HuH-7 (cell line): ENCODE measurements around the gene SCFD2.
A peak's percentile ranks its signal among the peaks of the same experiment; 100 is the strongest.

ENCODE experiments used
- DNase-seq: peaks from one replicate; pipeline ENCODE4 v3.0.0; 2011; ENCODE audit warnings: low spot score

Gene SCFD2

DNA sequence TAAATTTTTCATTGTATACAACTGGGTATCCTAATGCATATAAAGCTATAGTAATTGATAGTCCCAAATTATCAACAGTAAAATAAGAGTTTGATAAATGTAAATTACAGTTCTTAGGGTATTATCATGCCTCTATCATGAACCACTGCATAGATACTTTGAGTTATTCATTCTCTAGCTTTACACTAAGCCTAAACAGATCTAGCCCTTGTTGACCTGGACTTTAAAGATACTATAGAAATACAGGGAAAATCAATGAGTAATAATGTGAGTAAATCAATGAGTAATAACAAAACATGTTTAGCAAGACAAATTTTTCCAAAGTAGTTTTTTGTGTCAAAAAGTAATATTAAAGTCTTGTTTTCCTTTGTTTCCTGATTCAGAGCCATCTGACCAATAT, 228.4 kb downstream of the SCFD2 start:
- no peak for DNase-seq

DNA sequence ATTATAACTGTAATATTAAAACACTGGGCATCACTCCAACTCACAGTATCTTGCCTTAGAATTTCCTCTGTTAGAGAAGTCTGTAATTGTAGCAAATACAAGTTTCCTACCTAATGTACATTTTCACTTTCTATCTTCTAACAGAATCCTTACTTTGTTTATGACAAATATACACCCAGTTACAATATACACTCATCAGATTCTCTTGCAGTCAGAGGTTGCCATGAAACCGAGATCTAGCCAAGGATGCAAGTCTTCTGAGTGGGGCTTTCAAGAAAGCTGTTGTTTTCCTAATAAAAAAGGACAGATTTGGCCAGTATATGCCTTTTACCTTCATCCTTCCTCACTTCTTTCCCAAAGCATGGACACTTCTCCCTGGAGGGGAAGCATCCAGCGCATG, 228.9 kb downstream of the SCFD2 start:
- DNase-seq = no peak

DNA sequence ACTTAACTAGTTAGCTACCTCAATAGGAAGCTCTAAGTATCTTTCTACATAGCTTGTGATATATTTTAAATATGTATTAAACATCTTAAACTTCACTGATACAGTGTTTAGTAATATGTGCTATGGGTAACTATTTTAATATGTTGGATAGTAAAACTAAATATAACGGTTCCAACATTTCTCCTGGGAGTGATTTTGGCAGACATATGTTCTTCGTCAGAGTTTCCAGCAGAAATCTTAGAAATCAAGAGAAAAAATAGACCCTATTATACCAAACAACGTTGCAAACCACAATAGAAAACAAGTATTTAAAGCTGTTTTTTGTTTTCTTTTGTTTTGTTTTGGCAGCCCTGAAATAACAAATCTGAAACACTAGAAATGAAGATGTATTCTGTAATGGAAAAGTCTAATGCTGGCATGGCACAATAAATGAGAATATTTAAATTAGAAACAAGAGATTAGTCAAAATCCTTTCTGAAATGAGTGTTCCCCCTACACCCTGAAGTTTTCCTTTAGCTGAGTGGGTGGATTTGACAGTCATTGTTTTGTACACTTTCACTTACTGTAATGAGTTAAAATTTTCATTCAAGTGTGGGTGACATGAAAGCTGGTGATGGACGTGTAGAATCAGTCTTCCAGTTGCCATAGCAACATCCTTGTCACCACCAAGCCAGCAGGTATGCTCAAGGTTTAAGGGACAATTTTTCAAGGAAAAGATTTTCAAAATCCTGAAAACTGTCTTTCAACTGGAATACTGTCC, 233.5 kb downstream of the SCFD2 start:
- no peak for DNase-seq

DNA sequence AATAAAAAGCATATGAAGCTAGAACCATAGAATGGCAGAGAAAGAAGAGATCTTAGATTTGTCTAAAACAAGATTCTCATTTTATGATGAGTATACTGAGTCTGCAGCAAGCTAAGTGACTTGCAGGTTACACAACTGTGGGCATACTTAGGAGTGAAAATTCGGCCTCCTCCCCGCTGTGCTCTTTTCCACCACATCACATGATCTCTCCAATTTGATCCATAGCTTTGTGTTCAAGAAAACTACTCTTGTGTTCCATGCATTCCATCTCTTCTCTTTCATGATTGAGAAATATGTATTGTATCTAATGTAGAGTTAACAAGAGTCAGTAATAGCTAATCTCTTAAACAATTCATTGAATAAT, 234.3 kb downstream of the SCFD2 start:
- no peak for DNase-seq

DNA sequence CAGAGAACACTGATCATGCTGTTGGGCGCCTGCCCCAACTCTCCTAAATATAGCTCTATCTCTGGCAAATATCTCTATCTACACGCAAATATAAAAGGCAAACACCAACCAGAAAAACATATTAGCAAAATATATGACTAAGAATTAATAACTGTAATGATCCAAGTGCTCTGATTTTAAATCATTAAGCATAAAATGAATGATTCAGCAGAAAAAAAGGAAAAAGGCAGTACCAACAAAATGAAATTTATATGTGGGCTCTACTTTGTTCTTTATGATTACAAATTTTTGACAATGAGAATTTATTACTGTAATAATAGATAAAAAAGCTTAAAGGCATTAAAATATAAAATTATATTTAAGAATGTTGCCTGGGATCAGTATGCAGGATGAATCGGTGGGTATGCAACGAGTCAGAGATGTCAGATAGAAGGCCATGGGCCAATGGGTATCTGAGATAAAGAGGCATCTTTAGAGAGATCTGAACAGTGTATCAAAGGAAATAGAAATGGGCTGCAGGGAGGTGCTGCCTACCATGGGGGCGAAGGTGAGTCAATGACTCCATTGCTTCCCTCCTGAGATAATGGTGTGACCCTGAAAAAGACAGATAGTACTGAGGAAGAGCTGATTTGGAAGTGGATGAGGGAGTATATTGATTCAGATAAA, 234.8 kb downstream of the SCFD2 start:
- no peak for DNase-seq

DNA sequence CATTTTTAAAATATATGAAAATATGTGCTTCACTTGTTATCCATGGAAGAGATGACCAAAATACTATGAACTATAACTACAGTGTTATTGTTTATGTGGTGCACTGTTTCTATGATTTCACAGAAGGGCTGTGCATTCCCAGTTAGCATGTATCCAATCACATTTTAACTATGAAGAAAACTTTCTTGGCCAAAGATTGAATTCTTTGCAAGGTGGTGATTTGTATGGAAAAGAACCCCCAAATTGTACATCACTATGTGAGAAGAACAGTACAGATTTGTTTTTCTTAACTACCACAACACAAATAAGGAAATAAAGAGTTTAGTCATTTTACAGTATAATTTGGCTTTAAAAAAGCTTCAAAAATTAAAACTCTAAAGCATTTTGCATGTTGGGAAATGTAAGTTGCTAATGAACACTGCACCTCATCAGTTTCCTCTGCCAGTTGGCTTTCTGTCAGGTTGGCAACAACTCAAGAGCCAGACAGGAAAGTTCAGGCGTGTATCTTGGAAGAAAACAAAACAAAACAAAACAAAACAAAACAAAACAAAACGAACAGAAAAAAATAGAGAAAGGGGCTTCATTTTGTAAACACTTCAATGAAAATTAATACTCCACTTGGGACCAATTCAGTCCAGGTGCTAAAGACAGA, 237.0 kb downstream of the SCFD2 start:
- no peak for DNase-seq

DNA sequence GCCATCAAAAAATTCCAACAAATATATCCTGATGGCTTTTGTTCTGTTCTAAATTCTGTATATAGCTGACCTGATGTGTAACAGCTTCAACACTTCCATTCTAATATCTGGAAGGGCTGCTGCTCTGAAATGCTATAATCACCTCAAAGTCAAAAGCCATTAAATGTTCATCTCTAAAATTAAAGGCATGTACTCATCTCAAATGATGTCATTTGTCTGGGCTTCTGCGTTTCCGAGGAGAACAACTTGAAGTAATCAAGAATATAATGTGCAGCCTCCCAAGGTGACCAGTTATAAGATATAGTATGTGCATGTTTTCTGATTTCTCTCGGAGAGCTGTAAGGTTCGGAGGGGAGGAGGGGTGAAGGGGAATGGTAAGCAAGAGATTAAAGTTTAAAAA, 237.6 kb downstream of the SCFD2 start:
- DNase-seq = no peak

DNA sequence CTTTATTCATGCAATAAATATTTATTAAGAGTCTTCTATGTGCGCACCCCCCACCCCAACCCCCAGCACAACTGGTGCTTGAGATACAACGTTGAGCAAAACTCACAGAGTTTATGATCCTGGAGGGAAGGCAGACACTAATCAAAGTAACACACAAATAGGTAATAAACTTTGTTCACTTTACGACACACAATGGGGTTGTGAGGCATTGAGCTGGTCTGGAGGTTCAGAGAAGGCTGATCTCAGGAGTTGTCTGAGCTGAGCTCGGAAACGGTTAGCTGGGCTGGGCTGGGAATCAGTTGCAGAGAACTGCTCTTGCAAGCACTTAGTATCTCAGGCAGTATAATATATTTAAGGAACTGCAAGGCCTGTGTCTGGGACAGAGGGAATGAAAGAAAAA, 238.5 kb downstream of the SCFD2 start:
- peak; percentile 71 for DNase-seq

DNA sequence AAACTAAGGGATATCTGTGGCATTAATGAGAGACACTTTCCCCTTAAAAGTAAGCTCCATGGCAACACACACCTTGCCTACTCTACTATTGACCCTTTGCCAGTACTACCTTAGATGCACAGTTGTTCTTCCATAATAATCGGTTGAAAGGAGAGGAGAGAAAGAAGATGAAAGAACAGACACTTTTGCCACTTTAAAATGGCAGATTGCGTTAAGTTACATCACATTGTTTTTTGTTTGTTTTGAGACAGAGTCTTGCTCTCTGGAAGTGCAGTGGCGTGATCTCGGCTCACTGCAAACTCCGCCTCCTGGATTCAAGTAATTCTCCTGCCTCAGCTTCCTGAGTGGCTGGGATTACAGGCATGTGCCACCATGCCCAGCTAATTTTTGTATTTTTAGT, 239.8 kb downstream of the SCFD2 start:
- DNase-seq = no peak

DNA sequence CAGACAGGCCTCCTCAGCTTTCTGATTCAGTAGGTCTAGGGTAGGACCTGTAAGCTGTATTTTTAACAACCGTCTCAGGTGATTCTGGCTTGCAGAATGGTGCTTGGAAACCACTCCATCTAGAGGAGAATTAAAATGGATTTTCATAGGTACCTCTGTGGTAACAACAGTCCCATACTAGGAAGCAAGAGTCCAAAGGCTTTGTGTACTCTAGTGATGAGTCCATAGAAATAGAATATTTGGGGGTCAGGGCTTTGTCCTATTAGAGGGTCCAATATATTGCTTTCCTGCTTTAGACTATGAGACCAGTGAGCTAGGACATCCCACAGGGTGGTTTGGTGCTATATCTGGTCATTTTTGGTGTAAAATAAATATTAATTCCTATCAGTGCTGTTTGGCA, 242.0 kb downstream of the SCFD2 start:
- DNase-seq = no peak

DNA sequence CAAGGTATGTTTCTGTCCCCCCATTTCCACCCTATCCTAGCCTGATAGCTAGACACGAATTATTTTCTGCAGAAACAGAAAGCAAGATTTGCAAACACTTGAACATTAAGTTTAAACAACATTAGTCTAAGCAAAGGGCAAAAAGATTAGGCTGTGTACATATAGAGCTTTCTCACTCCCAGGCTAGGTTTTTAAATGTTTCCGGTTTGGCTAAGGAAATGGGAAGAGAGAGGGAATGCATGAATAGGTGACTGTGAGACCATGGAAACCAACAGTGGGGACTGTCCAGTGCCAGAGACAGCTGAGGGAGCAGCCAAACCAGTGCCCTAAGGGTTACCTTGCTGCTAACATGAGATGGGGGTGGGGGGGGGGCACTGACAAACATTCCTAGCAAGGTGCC, 242.7 kb downstream of the SCFD2 start:
- DNase-seq = no peak

DNA sequence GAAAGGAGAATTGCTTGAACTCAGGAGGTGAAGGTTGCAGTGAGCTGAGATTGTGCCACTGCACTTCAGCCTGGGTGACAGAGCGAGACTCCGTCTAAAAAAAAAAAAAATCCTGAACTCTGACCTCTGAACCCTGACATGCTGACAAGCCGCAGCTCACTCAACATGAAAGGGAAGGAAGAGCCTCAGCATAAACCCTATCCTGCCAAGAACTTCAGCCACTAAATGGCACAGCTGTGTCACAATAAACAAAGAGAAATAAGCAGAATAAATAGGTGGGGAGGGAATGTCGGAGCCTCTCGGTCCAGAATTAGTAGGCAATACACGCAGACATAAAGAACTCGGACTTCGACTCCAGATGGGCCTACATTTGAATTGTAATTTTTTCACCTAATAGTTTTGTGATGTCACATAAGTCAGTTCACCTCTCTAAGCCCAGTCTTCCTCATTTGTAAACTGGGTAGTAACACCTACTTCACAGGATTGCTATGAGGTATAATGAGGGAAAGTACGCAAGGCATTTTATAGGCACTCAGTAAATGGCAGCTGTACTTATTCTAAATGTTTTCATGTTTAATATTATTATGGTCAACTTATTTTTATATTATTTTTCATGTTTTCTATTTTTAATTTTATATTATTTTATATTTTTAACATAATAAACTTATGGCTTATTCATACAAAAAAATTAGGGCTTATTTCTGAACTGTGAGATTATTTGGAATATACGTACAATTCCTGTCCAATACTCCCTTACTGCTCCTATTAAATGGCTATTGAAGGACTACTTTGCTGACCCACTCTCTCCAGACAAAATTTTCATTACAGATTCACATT, 243.4 kb downstream of the SCFD2 start:
- DNase-seq = no peak

DNA sequence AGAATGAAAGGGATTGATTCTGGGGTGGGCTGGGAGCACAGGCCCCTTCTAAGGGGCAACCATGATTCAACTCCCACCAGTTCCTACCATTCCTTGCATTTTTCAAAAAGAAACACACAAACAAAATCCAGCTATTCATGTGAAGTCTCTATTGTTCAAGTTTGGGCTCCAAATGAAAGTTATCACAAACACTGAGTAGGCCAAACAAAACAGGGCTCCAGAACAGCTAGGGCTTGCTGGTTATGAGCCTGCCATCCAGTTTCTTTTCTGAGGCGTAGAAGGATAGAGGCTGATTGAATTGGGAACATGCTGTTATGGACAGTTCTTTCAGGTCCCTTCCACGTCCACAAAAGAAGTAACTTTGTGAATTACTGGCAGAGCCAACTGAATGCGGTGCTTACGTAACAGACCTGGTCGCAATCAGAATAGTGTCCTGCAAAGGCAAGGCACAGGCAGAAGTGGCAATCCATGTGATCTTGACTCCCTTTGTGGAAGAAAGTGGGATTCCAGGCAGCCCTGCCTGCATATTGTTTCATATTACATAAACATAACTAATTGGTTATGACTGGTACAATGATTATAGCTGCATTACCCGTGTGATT, 244.5 kb downstream of the SCFD2 start:
- no peak for DNase-seq

DNA sequence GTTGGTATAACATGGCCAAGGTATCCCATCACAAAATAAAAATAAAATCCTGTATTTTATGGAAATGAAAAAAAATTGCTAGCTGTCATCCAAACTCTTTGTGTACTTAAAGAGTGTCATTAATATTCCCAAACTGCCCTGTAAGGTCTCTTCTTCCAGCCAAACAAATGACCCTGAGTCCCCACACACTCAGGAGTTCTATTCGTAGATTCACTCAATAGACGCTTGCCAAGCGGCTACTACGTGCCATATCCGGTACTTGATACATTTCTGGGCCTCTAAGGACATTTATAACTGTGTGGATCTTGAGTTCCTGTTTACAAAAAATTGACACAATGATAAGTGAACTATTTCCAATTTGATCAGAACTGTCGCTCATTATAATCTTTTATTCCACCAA, 245.1 kb downstream of the SCFD2 start:
- DNase-seq = no peak

DNA sequence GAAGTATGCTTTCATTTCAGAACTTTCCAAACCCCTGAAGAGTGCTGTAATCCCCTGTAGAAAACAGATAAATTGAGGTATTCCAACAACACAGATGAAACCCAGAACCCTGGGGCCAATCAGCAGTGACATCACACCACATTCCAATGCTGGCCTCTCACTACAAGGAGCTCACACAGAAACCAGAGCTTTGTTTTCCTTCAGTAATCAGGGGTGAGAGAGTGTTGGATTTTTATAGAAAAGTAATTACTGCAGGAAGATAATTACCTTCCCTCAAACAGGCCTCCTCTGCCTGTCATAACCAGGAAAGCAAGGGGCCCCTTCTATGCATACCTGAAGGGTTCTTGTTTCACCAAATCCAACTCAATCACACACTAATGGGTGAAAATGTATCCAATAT, 246.2 kb downstream of the SCFD2 start:
- DNase-seq = no peak

DNA sequence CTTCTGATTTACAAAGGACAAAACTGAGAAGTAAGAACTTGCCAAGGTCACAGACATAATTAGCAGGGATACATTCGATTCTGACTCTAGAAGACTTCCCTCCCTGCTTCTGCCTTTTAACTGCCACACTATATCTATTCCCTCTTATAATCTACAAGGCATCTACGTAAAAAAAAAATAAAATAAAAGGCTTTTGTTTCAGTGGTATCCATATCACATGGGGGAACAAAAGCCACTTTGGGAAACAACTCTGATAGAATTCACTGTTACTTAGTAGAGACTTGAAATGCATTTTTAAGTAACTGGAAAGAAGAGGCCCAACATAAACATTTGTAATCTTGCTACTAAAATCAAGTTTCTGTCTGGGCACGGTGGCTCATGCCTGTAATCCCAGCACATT, 247.2 kb downstream of the SCFD2 start:
- DNase-seq = no peak

DNA sequence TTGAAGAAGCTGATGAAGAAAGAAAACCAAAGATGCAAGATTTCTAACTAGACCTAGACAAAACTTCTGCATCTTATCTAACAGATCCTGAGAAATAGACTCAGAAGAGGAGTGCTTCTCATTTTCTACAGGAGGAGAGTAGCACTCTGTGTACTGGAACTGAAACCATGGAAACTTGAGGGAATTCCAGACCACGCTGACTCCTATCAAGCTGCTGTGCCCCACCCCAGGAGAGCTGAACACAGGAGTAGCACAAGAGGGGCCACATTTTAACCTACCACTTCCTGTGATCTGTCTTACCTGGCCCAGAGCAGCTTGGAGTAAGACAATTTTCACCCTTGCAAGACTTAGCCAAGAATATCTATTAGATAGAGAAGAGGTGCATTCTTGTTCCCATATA, 248.9 kb downstream of the SCFD2 start:
- no peak for DNase-seq

DNA sequence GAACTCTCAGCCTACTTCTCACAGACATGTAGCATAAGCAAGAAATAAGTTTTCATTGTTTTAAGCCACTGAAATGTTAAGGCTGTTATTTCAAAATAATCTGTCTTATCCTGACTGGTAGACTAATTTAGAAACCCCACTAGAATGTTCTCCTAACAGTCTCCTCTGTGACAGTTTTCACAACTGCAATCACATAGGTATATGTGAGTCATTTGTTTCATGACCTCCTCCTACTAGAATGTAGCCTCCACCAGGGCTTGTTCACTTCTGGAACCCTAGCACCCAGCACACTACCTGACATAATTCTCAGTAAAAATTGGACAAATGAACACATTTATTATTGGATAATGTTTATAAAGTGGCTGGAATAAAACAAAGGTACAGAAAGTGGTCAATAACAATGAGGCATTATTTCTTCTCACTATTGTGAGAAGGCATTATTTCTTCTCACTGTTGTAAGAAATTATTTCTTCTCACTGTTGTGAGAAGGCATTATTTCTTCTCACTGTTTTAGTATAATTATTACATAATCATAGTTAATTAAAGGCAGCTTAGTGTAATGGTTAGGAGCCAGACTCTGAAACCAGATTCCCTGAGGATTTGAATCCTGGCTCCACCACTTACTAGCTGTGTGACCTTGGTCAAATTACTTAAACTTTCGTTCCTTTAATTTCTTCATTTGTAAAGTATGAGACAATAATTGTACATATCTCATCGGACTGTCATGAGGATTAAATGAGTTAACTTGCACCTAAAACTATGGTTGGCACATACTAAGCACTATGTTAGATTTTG, 252.2 kb downstream of the SCFD2 start:
- no peak for DNase-seq

DNA sequence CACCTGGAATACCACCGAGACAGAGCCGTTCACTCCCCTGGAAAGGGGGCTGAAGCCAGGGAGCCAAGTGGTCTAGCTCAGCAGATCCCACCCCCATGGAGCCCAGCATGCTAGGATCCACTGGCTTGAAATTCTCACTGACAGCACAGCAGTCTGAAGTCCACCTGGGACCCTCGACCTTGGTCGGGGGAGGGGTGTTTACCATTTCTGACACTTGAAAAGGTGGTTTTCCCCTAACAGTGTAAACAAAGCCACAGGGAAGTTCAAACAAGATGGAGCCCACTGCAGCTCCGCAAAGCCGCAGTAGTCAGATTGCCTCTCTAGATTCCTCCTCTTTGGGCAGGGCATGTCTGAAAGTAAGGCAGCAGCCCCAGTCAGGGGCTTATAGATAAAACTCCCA, 260.5 kb downstream of the SCFD2 start:
- DNase-seq = no peak

DNA sequence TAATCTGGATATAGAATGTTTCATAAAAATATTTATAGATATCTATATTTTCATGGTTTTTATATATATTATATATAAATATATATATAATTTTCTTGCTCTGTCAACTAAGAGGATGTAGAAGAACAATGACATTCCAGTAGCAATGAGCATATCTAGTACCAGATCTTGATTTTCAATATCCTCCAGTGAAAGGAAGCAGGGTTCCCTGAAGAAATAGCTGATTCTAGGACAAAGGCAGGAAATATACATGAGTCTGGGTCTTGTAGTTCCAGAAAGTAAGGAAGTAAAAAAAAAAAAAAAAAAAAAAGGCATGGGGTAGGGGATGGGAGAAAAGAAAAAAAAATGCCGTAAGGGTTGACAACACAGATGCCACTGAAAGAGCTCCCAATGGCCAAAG, 262.4 kb downstream of the SCFD2 start:
- DNase-seq = no peak

DNA sequence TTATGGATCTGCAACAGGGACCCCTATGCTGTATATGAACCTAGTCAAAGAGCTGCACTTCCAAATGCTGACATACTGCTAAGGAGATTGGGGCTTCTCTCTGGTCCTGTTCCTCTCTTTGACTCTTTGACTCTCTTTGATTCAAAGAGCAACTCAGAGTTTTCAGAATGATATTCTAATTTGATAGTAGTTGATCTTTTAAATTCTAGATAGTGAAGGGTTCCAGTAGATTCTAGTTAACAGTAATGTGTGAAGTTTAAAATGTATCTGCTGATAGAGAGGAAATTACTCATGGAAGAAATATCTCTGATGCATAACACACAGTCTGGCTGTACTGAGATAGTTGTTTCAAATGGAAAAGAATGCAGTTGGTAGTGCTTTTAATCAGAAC, 264.7 kb downstream of the SCFD2 start:
- no peak for DNase-seq
